GOT3 (cell line): Measurements from ENCODE around the gene ATP2A2.
A peak's percentile ranks its signal among the peaks of the same experiment; 100 is the strongest.

ENCODE experiments used
- DNase-seq: peaks from one replicate; lab custom pipeline; 2025; ENCODE audit warnings: mixed read lengths; lab: John Stamatoyannopoulos, UW

Gene ATP2A2

GRCh38 chr12:110262442-110263388, 18.3 kb upstream of the ATP2A2 start:
- no peak for DNase-seq

DNA sequence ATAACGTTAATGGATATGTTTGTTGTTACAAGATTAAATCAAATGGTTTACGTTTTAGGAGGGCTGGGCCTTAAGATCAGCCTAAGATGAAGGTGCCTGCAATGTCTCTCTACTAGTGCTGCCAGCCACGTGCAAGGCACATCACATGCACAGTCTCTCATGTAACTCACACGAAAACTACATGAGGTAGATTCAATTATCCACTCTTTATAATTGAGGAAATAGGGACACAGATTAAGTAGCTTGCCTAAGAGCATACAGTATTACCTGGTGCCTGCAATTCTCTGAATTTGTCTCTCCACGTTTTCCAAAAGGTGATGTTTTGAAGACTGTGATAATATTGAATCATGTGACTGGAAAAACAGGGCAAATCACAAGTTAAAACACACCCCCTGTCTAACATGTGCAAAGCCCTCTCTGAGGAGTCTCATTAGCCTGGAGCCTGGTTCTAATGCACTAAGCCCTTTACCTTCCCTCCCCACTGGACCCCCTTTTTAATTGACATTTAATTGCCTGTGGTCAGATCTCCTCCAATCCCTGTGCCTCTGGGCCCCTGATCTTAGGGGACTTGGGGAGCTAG, 14.6 kb upstream of the ATP2A2 start:
- DNase-seq, result no peak

DNA sequence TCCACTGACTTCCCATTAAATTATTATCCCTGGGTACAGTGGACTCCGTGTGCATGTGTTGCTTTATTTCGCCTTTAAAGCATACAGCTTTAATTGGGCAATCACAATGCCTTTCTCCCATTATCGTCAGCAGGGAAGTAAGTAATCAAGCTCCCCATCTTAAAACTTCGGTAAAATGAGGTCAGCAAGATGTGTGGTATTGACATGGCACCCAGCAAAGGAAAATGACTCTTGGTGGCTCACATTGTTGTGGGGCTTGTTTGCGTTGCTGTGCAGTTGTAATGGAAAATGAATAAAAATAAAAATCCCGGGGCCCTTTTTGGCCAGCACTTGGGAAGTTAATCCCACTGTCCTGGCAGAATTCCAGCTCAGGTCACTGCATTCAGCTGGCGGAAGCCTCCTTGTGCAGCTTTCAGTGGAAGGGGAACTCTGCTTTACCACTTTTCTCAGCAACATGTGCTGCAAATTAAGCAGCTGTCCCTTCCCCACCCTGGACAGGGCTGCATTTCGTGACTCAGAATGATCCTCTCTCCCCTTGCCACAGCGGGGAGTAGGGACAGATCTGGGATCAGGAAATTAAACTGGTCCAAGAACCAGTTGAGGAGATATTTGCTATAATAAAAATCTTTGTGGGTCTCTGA, 13.9 kb upstream of the ATP2A2 start:
- DNase-seq, result peak; percentile 6

GRCh38 chr12:110269622-110270124, 11.4 kb upstream of the ATP2A2 start:
- DNase-seq, result no peak

DNA sequence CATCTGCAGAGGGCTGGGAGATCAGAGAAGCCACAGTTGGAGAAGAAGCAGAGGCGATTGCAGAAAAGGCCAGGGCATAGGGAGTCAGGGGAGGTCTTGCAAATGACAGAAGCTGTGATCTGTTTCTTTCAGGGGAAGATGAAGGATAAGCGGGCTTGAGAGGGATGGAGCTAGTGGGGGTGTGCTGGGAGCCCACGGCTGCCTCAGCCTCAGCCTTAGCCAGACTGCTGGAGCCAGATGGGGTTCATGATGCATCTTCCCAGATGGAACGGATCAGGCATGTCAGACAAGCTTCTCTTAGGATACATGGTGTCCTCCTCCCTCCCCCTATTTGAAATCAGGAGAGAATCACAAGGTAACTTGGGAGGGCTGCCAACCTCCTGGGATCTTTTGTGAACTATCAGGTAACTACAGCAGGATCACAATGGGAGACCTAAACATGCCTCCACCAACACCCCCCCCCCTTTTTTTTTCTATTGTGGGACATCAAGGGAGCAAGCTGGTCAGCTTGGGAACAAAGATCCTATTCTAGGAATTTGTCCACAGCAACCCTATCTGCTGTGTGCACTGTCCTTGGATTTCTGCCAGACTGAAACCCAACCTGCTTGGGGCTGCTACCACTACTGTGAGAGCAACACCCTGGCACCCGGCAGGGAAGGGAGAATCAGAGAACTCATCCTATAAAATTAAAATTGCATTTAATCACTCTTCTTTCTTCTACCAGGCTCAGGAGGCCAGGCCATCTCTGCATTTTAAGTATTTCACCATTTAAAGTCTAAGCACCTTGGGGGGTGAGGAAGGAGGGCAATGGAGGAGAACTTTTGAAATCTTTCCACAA, 10.7 kb upstream of the ATP2A2 start:
- no peak for DNase-seq

DNA sequence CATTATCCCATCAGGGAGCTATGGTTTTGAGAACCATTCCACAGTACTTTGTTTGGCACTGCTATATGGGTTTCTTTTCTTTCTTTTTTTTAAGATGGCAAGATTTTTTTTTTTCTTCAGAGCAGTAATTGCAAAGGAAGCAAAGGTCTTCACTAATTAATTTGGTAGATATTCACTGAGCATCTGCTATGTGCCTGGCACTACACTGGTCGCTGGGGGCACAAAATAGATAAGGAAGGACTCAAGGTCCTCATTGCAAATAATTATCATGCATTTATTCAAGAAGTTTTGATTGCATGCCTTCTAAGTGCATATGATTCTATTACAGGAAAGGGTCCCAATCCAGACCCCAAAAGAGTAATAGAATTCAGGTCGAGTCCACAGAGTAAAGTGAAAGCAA, 10.0 kb upstream of the ATP2A2 start:
- DNase-seq, result no peak

GRCh38 chr12:110277530-110278254, 3.4 kb upstream of the ATP2A2 start:
- DNase-seq, result no peak

GRCh38 chr12:110278255-110278536, 2.9 kb upstream of the ATP2A2 start:
- DNase-seq, result no peak

DNA sequence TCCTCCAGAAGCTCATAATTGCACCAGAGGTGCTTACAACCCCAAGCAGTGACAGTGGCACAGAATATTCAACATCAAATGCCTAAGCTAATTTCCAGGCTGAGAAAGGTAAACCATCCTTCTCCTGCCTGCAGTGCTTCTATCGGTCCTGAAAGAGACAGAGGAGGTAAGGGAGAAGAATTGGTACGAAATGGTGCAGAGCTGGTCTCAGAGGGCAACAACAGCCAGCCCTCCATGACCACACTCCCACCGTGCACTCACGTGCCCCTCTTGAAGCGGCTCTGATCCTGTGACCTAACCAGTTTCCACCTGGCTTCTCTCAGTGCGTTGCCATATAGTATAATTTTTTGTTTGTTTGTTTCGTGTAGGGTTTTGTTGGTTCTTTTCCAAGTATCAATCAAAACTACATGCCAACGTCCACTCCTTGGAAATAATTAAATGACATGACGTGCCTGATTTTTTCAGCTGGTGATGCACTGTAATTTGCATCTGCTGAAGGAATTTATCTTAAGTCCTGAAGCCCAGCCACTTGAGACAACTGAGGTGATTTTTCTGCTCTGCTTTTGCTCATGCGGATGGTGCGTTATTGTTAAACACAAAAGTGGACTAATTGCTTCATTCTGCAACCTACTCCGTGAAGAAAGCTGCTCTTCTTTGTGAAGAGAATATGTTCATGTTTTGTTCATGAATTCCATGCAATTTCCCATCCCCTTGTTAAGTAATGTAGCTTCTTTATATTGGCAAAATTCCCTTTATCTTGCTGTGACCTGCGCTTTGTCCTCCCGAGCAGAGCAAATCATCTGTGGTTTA, 1.3 kb upstream of the ATP2A2 start:
- DNase-seq, result no peak

GRCh38 chr12:110280392-110280778, 662 bp upstream of the ATP2A2 start:
- DNase-seq, result no peak

DNA sequence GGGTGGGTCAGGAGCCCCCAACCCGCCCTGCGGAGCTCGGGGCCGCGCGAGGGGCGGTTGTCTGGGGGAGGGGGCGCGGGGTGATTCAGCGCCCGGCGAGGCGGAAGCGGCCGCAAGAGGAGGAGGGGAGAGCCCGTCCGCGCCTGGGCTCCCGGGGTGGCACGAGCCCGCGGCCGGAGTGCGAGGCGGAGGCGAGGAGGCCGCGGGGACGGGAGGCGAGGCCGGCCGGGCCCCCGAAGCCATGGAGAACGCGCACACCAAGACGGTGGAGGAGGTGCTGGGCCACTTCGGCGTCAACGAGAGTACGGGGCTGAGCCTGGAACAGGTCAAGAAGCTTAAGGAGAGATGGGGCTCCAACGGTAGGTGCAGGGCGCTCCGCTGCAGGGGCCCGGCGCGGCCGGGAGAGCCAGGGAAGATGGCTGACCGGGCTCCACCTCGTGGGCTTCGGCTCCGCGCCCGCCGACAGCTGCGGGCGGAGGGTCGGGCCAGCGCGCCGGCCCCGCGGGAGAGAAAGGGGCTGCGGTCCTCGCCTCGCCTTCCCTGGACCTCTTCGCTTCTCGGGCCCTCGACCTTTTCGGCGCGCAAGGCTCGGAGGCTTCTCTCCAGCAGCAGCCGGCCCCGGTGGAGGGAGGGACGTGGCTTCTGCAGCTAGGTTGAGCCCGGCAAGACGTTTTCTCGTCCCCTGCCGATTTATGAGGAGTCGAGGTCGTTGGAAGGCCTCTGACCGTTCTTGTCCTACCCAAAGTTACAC, 677 bp downstream of the ATP2A2 start:
- peak; percentile 27 for DNase-seq

GRCh38 chr12:110282300-110282860, 1.3 kb downstream of the ATP2A2 start:
- no peak for DNase-seq

- no peak for DNase-seq
Measured at GRCh38 chr12:110282956-110283817, 2.1 kb downstream of the ATP2A2 start.

DNA sequence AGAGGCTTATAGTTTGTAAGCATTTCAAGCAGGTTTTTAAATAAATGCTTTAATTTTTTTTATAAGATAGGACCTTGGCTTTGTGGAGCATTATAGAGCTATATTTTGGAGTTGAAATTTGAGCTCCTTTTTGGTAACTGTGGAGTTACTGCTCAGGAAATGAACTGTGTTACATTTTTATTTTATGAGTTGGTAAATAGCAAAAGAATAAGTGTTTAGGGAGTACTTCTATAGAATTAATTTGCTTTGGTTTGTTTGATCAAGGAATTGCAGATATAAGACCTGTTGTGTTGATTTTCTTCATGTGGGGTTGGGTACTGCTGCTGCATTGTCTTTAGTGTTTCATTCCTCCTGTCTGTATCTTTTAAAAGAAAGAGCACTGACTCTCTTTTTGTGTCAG, 3.5 kb downstream of the ATP2A2 start:
- DNase-seq, result no peak

- no peak for DNase-seq
Measured at GRCh38 chr12:110286623-110287022, 5.6 kb downstream of the ATP2A2 start.

- DNase-seq, result no peak
Measured at GRCh38 chr12:110287986-110288385, 6.9 kb downstream of the ATP2A2 start.

DNA sequence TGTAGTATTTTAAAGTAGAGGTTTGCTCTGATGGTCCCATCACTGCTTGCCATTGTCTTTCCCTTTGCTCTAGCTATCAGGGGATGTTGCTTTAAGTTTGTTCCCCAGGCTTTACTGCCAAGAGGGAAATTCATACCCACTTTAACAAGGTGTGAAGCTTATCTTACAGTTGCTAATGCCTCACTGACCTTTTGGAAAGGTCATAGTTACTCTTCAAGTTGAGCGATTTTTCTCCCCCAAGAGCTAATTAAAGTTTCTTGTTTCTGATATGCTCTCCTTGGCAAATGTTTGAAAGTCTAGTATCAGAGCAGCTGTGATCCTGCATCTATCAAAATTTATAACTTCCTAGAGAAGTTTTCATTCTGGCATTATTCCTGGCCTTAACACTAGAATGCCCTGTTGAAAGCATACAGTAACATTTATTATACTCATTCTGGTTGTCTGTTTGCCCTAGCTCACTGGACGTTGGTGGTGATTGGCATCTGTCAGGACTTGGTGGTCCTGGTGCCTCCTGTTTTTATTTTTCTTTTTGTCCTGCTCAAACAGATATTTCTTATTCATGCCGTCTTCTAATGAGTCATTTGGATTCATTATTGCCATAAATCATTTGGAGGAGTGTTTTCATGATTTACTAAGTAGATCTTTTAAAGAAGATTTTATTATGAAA, 8.1 kb downstream of the ATP2A2 start:
- no peak for DNase-seq

- no peak for DNase-seq
Measured at GRCh38 chr12:110289711-110290078, 8.6 kb downstream of the ATP2A2 start.
